Stimulated activated CD4-positive, alpha-beta T cell treated with anti-CD3 and anti-CD28 coated beads, Interleukin-2, amount 100 ng/mL, for 24 hours (primary cell): Measurements from ENCODE around the gene CSF3R.
"Not testable (repeated sequence)": the region's sequence is repeated elsewhere in the genome, so short reads cannot be mapped to it uniquely, and the experiment has no call there.

ENCODE experiments used
- DNase-seq, 2 donors: peaks; one replicate each; pipeline ENCODE4 v3.0.0-alpha.2; 2020

The CSF3R gene

DNA sequence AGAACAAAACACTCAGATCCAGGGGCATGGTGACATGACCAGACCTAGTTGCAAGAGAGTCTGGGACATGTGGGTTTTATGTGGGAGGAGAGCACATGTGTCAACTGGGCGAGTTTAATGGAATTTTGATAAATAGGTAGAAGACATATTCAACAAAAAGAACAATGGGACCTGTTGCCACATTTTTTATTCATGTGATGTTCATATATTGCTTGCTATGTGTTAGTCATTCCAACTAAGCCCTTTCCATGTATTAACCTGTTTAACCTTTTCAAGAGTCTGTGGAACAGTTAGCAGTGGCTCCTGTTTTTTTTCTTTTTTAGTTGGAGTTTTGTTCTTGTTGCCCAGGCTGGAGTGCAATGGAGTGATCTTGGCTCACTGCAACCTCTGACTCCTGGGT lies 30.1 kb upstream of the CSF3R start:
- DNase-seq: no peak

- DNase-seq: no peak
Observed at GRCh38 chr1:36511804-36512798, 29.4 kb upstream of the CSF3R start.

DNA sequence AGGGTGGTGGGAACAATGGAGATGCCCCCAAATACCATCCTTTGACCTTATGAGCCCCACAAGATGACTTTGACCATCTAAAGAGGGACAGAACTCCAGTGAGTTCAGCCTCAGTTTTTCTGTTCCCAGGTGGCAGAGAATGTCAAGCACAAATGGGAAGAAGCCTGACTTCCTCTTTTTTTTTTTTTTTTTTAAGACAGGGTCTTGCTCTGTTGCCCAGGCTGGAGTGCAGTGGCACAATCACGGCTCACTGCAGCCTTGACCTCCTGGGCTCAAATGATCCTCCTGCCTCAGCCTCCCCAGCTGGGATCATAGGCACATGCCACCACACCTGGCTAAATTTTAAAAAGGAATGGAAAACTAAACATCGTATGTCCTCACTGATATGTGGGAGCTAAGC lies 28.5 kb upstream of the CSF3R start:
- not testable (repeated sequence) for DNase-seq

- DNase-seq: no peak
Observed at GRCh38 chr1:36510418-36510817, 27.7 kb upstream of the CSF3R start.

DNA sequence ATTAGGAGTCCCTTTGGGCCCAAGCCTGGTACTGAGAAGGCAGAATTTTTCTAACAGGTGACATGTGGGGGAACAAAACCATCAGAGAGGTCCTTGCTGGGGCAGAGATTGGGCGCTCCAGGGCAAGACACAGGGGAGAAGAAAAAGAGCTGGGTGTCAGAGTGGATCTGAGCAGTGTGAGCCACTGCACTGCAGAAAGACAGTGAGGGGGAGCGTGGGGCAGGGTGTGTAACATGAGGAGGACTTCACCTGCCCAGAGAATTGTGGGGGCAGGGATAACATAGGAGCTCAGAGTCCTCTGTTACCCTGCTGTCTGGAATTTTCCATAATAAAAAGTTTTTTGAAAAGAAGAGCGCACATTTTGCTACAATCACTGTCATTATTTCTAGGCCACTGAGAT lies 25.5 kb upstream of the CSF3R start:
- no peak for DNase-seq

DNA sequence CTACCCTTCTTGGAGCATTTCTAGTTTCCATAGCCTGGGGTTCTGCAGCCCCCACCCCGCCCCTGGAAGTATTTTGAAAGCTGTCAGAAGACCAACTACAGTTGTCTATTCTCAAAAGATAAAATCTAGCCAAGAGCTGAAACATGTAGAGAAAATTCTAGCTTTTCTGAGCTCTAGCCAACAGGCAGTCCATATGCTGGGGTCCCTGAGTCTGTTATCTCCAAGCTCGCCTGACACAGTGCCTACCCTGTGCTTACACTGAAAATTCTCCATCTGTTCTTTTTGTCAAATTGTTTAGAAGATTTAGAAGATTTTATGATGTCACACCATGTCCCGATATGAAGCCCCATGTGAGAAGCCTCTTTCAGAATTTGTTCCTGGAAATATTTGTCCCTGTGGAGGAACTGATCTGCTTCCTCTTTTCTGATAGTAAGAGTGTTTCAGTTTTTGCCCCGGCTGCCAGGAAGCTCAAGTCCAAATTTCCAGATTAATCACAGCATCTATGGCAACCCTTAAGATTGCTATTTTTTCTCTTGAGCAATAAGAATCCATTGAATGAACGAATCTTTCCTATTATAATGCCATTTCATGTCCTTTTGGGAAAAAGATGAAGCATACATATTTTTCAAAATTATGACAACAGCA lies 23.7 kb upstream of the CSF3R start:
- no peak for DNase-seq

DNA sequence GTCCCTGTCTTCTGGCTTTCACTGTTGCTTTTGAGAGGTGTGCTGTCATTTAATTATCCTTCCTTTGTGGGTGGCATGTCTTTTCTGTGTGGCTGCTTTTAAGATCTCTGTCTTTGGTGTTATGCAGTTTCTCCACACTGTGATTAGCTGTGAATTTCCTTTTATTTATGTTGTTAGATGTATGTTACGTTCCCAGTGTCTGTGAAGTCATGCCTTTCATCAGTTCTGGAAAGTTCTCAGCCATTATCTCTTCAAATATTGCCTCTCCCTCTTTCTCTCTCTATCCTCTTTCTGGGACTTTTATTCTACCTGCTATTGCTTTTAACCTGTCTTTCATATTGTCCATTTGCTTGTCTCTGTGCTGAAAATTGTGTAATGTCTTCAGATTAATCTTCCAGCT lies 21.0 kb upstream of the CSF3R start:
- no peak for DNase-seq

GRCh38 chr1:36503159-36503558 lies 20.4 kb upstream of the CSF3R start:
- DNase-seq: no peak

GRCh38 chr1:36502616-36503015 lies 19.9 kb upstream of the CSF3R start:
- DNase-seq: no peak

DNA sequence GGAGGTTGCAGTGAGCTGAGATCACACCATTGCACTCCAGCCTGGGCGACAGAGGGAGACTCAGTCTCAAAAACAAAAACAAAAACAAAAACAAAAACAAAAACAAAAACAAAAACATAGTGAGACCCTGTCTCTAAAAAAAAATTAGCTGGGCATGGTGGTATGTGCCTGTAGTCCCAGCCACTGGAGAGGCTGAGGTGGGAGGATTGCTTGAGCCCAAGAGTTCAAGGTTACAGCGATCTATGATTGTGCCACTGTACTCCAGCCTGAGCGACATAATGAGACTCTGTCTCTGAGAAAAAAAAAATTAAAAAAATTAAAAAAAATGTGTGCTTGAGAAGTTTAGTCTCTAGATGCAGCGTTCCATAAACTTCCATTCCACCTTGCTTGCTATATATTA lies 19.2 kb upstream of the CSF3R start:
- not testable (repeated sequence) for DNase-seq

GRCh38 chr1:36497207-36497606 lies 14.5 kb upstream of the CSF3R start:
- no peak for DNase-seq

DNA sequence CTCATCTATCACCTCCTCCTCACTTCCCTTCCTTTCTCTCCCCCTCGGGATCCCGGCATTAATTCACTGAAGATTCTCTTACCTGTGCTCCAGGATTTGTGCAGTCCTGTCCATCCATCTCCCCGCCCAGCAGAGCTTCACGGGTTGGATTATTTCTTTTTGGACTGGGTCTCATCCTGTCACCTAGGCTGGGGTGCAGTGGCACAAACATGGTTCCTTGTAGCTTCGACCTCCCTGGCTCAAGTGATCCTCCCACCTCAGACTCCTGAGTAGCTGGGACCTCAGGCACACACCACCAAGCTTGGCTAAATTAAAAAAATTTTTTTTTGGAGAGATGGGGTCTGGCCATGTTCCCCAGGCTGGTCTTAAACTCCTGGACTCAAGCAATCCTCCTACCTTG lies 12.3 kb upstream of the CSF3R start:
- no peak for DNase-seq

- no peak for DNase-seq
Observed at GRCh38 chr1:36493524-36493923, 10.8 kb upstream of the CSF3R start.

DNA sequence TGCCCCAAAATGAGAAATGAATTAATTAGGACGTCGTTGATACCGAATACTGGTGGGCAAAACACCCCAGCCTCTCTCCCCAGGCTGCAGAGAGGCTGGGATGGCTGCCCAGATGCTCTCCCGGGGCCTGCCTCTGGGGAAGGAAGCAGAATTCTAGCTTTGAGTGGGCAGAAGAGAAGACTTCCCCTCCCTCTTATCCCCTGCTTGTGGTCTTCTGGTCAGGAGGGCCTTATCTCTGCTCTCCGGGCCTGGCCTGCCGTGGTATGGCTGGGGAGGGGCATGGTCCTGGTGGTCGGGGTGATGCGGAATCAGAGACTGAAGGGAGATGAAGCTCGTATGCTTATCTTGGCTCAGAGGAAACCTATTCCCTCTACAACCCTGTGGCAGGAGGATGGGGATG lies 9.8 kb upstream of the CSF3R start:
- DNase-seq: no peak

DNA sequence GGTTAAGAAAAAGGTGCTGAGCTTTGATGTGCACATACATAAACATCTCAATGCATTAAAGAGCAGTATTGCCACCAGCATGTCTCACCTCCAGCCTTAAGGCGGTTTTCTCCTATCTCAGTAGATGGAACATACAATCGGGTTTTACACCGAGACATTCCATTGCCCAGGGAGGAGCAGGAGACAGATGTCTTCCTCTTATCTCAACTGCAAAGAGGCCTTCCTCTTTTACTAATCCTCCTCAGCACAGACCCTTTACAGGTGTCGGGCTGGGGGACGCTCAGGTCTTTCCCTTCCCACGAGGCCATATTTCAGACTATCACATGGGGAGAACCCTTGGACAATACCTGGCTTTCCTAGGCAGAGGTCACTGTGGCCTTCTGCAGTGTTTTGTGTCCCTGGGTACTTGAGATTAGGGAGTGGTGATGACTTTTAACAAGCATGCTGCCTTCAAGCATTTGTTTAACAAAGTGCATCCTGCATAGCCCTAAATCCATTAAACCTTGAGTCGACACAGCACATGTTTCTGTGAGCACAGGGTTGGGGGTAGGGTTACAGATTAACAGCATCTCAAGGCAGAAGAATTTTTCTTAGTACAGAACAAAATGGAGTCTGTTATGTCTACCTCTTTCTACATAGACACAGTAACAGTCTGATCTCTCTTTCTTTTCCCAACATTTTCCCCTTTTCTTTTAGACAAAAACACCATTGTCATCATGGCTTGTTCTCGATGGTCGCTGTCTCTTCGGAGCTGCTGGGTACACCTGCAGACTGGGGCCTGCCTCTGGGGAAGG lies 6.7 kb upstream of the CSF3R start:
- not testable (repeated sequence) for DNase-seq

DNA sequence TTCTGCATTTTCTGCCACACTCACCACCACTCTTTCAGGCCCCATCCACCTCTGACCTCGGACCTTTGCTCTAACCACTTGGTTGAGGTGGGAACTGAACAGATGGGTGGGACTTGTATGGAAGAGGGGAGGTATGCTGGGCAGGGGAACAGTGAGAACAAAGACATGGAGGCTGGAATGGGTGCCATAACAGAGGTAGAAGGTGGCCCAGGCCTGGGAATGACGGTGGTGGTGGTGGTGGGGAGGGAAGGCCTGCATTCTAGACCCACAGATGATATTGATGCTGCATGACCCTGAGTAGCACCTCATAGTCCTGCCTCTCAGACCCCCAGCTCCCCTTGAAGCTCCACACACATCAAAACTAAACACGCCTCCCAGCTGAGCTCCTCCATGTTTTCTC lies 5.2 kb upstream of the CSF3R start:
- no peak for DNase-seq

GRCh38 chr1:36487336-36487725 lies 4.6 kb upstream of the CSF3R start:
- not testable (repeated sequence) for DNase-seq

DNA sequence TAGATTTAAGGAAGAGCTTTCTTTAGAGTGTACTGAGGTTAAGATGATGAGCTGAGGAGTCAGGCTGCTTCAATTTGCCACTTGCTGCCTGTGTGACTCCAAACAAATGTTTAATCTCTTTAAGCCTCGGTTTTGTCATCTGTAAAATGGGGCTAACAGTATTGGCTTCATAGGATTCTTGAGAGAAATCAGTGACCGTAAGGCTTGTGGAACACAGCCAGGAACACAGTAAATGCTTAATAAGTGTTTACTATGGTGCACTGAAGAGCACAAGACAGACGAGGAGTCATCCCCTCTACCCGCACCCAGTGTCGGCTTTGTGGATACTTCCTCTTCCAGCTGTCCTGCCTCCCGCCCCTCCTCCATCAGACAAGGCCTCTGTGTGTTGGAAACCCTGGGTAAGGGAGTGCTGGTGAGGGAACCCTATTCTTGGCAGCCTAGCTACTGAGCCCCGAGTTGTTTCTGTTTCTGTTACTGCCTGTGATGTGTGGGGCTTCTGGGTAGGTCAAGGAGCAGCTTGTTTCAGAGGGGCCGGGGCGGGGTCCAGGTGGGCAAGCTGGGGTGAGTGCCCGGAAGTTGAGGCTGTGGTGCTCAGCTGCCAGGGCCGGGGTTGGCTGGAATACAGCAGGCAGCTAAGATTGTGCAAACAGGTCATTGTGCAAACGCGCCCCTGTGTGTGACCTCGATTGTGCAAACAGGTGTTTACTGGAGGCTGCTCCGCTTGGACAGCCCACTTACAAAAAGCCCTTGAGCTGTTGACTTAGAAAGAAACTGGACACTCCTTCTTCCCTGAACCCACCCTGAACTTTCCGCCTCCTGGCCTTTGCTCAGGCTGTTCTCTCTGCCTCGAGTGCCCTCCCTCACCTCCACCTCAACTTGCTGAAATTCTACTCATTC lies 4.0 kb upstream of the CSF3R start:
- no peak for DNase-seq

GRCh38 chr1:36486093-36486438 lies 3.4 kb upstream of the CSF3R start:
- no peak for DNase-seq

DNA sequence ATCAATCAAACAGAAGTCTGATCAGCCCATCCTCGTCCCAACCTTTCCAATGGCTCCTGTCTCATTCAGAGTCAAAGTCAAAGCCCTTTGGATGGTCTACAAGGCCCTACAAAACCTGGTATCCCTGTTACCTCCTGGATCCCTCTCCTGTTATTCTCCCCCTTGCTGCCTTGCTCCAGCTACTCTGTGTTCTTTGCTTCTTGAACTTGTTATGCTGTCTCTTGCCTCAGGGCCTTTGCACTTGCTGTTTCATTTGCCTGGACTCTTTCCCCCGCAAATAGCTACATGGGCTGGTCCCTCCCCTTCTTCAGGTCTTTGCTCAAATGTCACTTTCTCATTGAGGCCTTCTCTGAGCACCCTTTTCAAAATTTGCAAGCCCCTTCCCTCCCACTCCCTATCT lies 1.4 kb upstream of the CSF3R start:
- DNase-seq: no peak

GRCh38 chr1:36481771-36482723 lies 666 bp downstream of the CSF3R start:
- no peak for DNase-seq
